HG03432 (cell line): ENCODE data around the gene FRG1.
A peak's percentile ranks its signal among the peaks of the same experiment; 100 is the strongest.
"Not testable (repeated sequence)": the region's sequence is repeated elsewhere in the genome, so short reads cannot be mapped to it uniquely, and the experiment has no call there.

Experiments
- ATAC-seq: cut with Tn5 transposase; IDR thresholded peaks from one replicate; pipeline ENCODE4 v1.9.1; 2021; ENCODE audit warnings: mild to moderate bottlenecking, moderate library complexity; ENCODE audit not compliant: unreplicated experiment

Gene FRG1

GRCh38 chr4:189984661-189985060 is 44.0 kb downstream of the FRG1 start:
- ATAC-seq: not testable (repeated sequence)

GRCh38 chr4:189985651-189986243 is 45.1 kb downstream of the FRG1 start:
- ATAC-seq: not testable (repeated sequence)

GRCh38 chr4:189988877-189989431 is 48.3 kb downstream of the FRG1 start:
- ATAC-seq: peak; percentile 84

GRCh38 chr4:189989941-189990340 is 49.3 kb downstream of the FRG1 start:
- not testable (repeated sequence) for ATAC-seq
